GM18870 (cell line): ENCODE data around the gene SPOCK1.

Source experiments
- ATAC-seq: cut with Tn5 transposase; IDR thresholded peaks from one replicate; pipeline ENCODE4 v1.9.1; 2021; ENCODE audit warnings: moderate library complexity; ENCODE audit not compliant: unreplicated experiment

The SPOCK1 gene

DNA sequence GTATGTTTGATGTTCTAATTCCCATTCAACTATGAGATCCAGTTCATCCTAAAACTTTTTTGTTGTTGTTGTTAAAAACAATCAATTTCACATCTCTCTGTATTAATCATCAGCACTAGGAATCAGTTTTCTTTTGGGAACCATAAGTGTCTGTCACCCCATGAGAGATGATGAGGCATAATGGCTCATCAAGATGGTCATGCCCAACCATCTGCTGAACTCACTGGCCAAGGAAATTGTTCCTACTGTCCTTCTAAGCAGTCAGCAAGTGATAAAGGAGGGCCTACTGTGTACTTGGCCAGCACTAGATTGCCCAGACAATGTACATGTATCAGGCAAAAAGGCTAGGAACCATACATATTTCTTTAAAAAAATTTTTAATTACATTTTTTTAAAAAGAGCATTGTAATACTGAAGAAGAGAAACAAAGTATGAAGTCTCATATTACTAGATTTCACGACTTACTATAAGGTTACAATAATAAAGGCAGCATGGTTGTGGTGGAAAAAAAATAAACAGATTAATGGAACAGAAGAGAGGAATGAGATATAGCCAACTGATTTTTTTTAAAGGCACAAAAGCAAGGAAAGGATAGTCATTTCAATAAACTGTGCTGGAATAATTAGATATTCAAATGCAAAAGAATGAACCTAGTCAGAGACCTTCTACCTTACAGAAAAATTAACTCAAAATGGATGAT is 458.3 kb downstream of the SPOCK1 start:
- ATAC-seq = no peak

DNA sequence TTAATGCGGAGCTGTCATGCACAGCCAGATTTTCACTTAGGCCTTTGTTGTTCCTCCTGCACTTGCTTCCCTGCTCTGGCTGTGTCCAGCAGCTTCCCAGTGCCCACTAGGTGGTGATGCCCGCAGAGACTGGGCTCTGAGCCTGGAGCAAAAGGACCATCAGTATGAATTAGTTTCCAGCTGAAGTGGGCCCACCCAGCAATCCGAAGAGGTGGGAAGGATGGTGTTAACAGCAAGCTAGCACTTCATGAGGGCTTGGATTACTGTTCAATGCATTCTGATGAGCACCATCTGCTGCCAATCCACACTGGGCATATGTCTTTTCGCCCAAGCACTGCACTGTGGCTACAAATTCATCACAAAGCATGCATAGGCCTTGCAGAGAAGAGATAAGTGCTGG is 459.1 kb downstream of the SPOCK1 start:
- ATAC-seq = no peak

DNA sequence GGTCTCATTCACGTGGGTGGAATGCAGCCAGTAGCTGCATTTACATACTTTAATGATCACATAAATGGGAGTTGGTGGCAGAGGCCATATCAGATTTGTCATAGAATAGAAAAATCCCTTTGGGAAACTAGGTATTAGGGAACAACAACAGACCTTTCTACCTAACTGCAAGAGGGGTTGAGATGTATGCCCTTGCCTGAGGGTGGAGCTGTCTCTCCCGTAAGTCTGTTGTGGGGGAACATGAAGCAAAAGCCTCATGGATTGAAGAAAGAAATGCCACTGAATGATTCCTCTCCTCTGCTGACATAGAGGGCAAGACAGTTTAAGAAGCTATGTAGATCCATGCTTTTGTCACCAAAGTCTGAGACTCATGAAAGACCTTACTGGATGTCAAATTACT is 461.3 kb downstream of the SPOCK1 start:
- ATAC-seq = no peak

DNA sequence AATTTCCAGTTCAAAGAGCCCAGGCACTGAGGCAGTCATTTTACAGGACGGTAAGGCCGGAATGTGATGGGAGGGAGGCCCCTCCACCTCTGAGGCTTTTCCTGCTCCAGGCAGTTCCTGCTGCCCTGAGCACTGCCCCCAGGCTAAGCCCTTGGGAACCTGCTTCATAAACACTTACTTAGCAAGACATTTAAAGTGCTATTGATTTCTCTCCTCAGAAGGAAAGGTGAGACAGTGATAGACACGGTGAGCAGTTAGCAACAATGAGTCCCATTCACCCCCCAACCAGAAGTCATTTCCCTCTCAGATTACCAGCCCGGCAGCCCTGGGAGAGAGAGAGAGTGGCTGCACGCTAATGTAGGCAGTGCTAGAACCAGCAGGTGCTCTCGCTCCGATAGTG is 462.5 kb downstream of the SPOCK1 start:
- ATAC-seq = no peak

- no peak for ATAC-seq
Observed at GRCh38 chr5:137035480-137035878, 463.6 kb downstream of the SPOCK1 start.

- no peak for ATAC-seq
Observed at GRCh38 chr5:137034764-137035479, 464.2 kb downstream of the SPOCK1 start.

GRCh38 chr5:137034213-137034612 is 464.9 kb downstream of the SPOCK1 start:
- ATAC-seq = no peak

- no peak for ATAC-seq
Observed at GRCh38 chr5:137032929-137033328, 466.2 kb downstream of the SPOCK1 start.

DNA sequence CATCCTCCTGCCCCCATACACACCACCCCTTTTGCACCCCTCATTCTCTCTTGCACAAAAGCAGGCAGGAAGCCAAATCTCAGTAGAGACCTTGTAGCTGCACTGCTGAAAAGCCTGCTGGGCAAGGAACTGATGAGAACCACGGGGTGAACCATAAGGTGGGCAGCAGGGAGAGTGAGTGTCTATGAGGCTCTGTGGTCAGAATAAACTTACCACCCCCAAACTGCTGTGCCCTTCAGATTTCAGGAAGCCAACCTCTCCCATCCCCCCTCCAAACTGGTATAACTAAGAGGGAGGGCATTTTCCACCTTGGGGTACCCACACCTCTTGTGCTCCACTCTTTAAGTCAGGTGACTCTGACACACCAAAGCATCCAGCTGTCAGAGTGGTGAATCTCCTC is 471.4 kb downstream of the SPOCK1 start:
- no peak for ATAC-seq

- ATAC-seq = no peak
Observed at GRCh38 chr5:137026296-137026695, 472.8 kb downstream of the SPOCK1 start.

DNA sequence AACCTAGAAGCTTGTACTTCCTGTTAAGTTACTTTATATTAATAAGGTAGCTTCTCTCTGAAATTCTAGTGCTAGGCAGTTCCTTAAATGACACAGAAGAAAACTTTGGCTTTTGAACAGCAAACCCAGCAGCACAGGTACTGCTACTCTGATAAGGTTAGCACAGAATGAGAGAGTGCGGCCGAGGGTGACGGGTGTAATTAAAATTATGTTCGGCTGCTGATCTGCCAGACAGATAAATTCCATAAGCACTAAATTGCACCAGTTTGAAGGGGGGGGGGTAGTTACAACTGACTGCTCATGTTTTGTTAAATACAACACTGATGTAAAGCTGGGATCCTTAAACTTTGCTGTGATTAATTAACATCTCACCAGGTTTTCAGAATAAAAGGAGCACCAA is 475.1 kb downstream of the SPOCK1 start:
- ATAC-seq = no peak

- ATAC-seq = no peak
Observed at GRCh38 chr5:137023371-137023770, 475.8 kb downstream of the SPOCK1 start.

- no peak for ATAC-seq
Observed at GRCh38 chr5:137022725-137023124, 476.4 kb downstream of the SPOCK1 start.

- ATAC-seq = no peak
Observed at GRCh38 chr5:137022043-137022442, 477.1 kb downstream of the SPOCK1 start.

GRCh38 chr5:137019229-137019628 is 479.9 kb downstream of the SPOCK1 start:
- ATAC-seq = no peak

DNA sequence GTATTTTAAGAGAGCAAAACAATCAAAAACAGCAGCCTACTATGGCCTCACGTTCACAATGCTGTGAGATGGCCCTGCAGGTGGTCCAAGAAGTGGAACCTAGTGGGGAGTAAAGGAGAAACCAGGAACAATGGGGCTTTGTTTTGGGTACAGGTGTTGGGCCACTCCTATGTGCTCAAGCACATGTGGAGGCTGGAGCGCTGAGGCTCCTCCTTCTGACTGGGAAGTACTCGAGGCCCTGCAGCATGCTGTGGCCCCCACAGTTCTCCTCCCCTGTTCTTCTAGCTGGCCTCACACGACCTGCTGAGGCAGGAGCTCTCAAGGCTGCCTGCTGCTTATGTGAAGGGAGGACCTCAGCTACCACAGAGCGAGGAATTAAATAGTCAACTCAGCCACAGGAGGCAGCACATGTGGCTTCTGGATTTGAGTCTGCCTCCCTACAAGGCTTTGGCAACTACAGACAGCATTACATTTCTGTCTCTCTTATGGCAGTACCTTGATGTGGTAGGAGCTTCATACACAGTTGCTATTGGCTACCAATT is 482.3 kb downstream of the SPOCK1 start:
- no peak for ATAC-seq

- no peak for ATAC-seq
Observed at GRCh38 chr5:137015540-137016116, 483.5 kb downstream of the SPOCK1 start.

- no peak for ATAC-seq
Observed at GRCh38 chr5:137014731-137015130, 484.4 kb downstream of the SPOCK1 start.

GRCh38 chr5:137010226-137010625 is 488.9 kb downstream of the SPOCK1 start:
- no peak for ATAC-seq

GRCh38 chr5:137004279-137004678 is 494.8 kb downstream of the SPOCK1 start:
- no peak for ATAC-seq

DNA sequence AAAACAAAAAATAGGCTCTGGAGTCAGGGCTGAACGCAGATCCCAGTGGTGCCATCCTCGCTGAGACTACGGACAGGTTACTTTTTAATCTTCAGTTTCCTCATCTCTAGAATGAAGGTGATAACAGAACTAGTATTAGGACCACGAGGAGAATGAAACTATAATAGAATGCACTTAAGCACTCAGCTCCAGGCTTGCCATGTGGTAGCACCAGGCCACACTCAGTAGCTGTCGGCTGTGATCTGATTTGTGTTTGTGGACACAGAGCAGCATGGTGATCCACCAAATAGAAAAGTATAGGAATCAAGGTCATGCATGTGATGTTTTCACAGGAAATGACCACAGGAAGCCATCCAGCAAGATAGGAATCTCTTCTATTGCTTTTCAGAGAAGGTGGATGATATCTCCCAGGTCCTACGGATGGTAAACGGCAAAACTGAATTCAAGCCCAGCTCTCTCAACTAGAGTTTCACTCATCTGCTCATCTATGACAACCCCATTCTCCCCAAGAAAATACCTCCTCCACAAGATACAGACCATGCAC is 498.0 kb downstream of the SPOCK1 start:
- ATAC-seq = no peak

DNA sequence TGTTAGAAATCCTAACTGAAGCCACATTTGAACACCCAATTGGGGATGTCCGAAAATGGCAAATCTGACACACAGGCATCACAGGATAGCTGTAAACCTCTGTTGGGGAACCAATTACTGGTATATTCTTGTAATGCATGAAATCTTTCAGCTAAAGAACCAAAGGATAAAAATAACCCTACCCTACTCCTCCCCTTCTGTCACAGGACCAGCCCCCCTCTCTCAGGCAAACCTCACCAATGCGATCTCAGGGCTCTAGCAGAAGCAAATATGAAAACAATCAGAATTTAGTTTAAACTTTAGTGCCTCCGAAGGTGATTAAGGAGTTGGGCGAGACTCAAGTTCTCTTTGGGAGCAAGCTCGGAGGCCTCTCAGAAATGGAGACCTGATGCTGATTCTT is 499.3 kb downstream of the SPOCK1 start:
- ATAC-seq = no peak
